OCI-LY3 (cell line): Measurements from ENCODE around the gene FBXO45.
A peak's percentile ranks its signal among the peaks of the same experiment; 100 is the strongest.
"Not testable (repeated sequence)": the region's sequence is repeated elsewhere in the genome, so short reads cannot be mapped to it uniquely, and the experiment has no call there.

ENCODE experiments used
- H2AFZ ChIP-seq: fragments of 200-600, 300-600 bp; shearing (Covaris generic); 2 replicates; pipeline ENCODE4 v1.6.0; 2014; ENCODE audit warnings: antibody characterized with exemption, low read depth, low read length
- H3K27ac ChIP-seq: fragments of 200-600, 300-600 bp; sonication (generic); 2 replicates; pipeline ENCODE4 v1.5.1; 2014; ENCODE audit warnings: mild to moderate bottlenecking, low read length, moderate library complexity, mixed read lengths
- H3K27me3 ChIP-seq: fragments of 200-600, 300-600 bp; sonication (generic); 2 replicates; pipeline ENCODE4 v1.6.1; 2014; ENCODE audit warnings: low read depth, low read length, mixed read lengths
- H3K36me3 ChIP-seq: fragments of 200-600, 300-600 bp; sonication (generic); replicated peaks from 2 replicates; pipeline ENCODE3; 2014; ENCODE audit warnings: low read depth, low read length, mixed read lengths
- H3K4me1 ChIP-seq: fragments of 300-600, 200-600 bp; sonication (generic); 2 replicates; pipeline ENCODE4 v1.6.1; 2014; ENCODE audit warnings: low read length, mixed read lengths
- H3K4me2 ChIP-seq: fragments of 200-600, 300-600 bp; sonication (generic); 2 replicates; pipeline ENCODE4 v1.6.1; 2014; ENCODE audit warnings: low read length, mixed read lengths
- H3K4me3 ChIP-seq: fragments of 300-600, 200-600 bp; sonication (generic); 2 replicates; pipeline ENCODE4 v1.5.1; 2014; ENCODE audit warnings: antibody characterized with exemption, mild to moderate bottlenecking, low read length, moderate library complexity
- H3K79me2 ChIP-seq: fragments of 300-600, 200-600 bp; shearing (Covaris generic); 2 replicates; pipeline ENCODE4 v1.6.1; 2014; ENCODE audit warnings: mild to moderate bottlenecking, low read length, mixed read lengths
- H3K9ac ChIP-seq: fragments of 300-600, 200-600 bp; shearing (Covaris generic); 2 replicates; pipeline ENCODE4 v1.6.0; 2014; ENCODE audit warnings: mild to moderate bottlenecking, low read length, moderate library complexity
- H3K9me3 ChIP-seq: fragments of 200-600, 300-600 bp; shearing (Covaris generic); 2 replicates; pipeline ENCODE4 v1.6.1; 2014; ENCODE audit warnings: low read length, mixed read lengths; ENCODE audit not compliant: insufficient read depth
- H4K20me1 ChIP-seq: fragments of 200-600, 300-600 bp; sonication (generic); 2 replicates; pipeline ENCODE4 v1.6.1; 2016; ENCODE audit warnings: low read length, mixed read lengths; ENCODE audit not compliant: insufficient read depth
- CTCF ChIP-seq: fragments of 200-600, 300-600 bp; sonication (generic); IDR thresholded peaks from 2 replicates; pipeline ENCODE4 v1.5.1; 2014; ENCODE audit warnings: antibody characterized with exemption, low read length, low read depth
- EZH2phosphoT487 ChIP-seq: fragments of 200-600 bp; shearing (Covaris generic); IDR thresholded peaks from 2 replicates; pipeline ENCODE4 v1.6.1; 2018; ENCODE audit warnings: antibody characterized with exemption, mixed run types, low read depth

Gene FBXO45

GRCh38 chr3:196634224-196634623 is 65.8 kb downstream of the FBXO45 start:
- Histone ChIP-seq H3K27me3 (no peaks in the 10 kb centered on the region), H3K4me1 (peaks cover 77% of the 10 kb centered on the region), H2AFZ (no peak overlapping the region), H3K9ac (peak overlapping the region; percentile 99), H3K79me2 (peaks cover 57% of the 10 kb centered on the region), H3K9me3 (no peaks in the 10 kb centered on the region), H3K4me3 (peak overlapping the region; percentile 89), H3K36me3 (peaks cover 3% of the 10 kb centered on the region), H3K27ac (peak overlapping the region; percentile 98), H3K4me2 (peak overlapping the region; percentile 98), H4K20me1 (no peaks in the 10 kb centered on the region)
- TF ChIP-seq CTCF = no peak
- TF ChIP-seq EZH2phosphoT487 = no peak

- Histone ChIP-seq H2AFZ (no peak overlapping the region), H3K27me3 (no peaks in the 10 kb centered on the region), H3K27ac (peak overlapping the region; percentile 98), H3K9ac (peak overlapping the region; percentile 99), H4K20me1 (no peaks in the 10 kb centered on the region), H3K9me3 (no peaks in the 10 kb centered on the region), H3K4me3 (peak overlapping the region; percentile 89; the same call in 1 of the 2 replicates), H3K79me2 (peaks cover 63% of the 10 kb centered on the region), H3K4me2 (peak overlapping the region; percentile 98), H3K4me1 (peaks cover 74% of the 10 kb centered on the region), H3K36me3 (peaks cover 4% of the 10 kb centered on the region)
- TF ChIP-seq CTCF (no peak), EZH2phosphoT487 (no peak)
Measured at GRCh38 chr3:196634829-196635228, 66.4 kb downstream of the FBXO45 start.

- TF ChIP-seq CTCF = no peak
- no peak for TF ChIP-seq EZH2phosphoT487
- H3K4me1 ChIP-seq = peaks cover 75% of the 10 kb centered on the region
- no peak overlapping the region for H3K4me3 ChIP-seq
- H3K27me3 ChIP-seq = no peaks in the 10 kb centered on the region
- H4K20me1 ChIP-seq = no peaks in the 10 kb centered on the region
- no peaks in the 10 kb centered on the region for H3K9me3 ChIP-seq
- H3K27ac ChIP-seq = no peak overlapping the region
- no peak overlapping the region for H3K4me2 ChIP-seq
- H3K9ac ChIP-seq = no peak overlapping the region
- H2AFZ ChIP-seq = no peak overlapping the region
- H3K79me2 ChIP-seq = peaks cover 78% of the 10 kb centered on the region
- peaks cover 14% of the 10 kb centered on the region for H3K36me3 ChIP-seq
Measured at GRCh38 chr3:196636369-196637349, 68.2 kb downstream of the FBXO45 start.

GRCh38 chr3:196637941-196638340 is 69.5 kb downstream of the FBXO45 start:
- H4K20me1 ChIP-seq, H3K27me3 ChIP-seq, H2AFZ ChIP-seq, H3K9me3 ChIP-seq, H3K4me3 ChIP-seq, H3K9ac ChIP-seq: not testable (repeated sequence)
- peak overlapping the region; percentile 37; the same call in 1 of the 2 replicates for H3K4me2 ChIP-seq
- H3K27ac ChIP-seq = peak overlapping the region; percentile 98
- peaks cover 19% of the 10 kb centered on the region for H3K36me3 ChIP-seq
- H3K79me2 ChIP-seq = peaks cover 82% of the 10 kb centered on the region
- peaks cover 84% of the 10 kb centered on the region for H3K4me1 ChIP-seq
